Measurements from ENCODE around the gene DGAT2L6. TPM values are rescaled to one million over a fixed set of nuclear protein-coding genes. Genes with fewer than 3 reads are reported as not detected.
"Not testable (repeated sequence)": the region's sequence is repeated elsewhere in the genome, so short reads cannot be mapped to it uniquely, and the experiment has no call there.

The DGAT2L6 gene
- total and polyA plus RNA-seq, 3 donors from 2014 or later, result not detected

GRCh38 chrX:70240751-70241150 is 63.5 kb downstream of the DGAT2L6 start:
- no peaks in the 10 kb centered on the region for H3K4me1 ChIP-seq
- 100% methylated on average over 1 of the region's 1 CpG for WGBS, 2 donors
- no peaks in the 10 kb centered on the region for H3K9me3 ChIP-seq
- TF ChIP-seq CTCF (IDR thresholded peaks at IDR 0.05) (no peak), POLR2A (IDR thresholded peaks at IDR 0.05) (no peak)
- no peak overlapping the region for H3K4me3 ChIP-seq
- DNase-seq, result no peak
- intact Hi-C loops (cut with DNase I; ENCODE audit: low total_unique reads), result no loop called here
- no peaks in the 10 kb centered on the region for H3K27me3 ChIP-seq
- H3K27ac ChIP-seq, result no peak overlapping the region
- H3K36me3 ChIP-seq (ENCODE audit: low read depth, missing control alignments), result no peaks in the 10 kb centered on the region

GRCh38 chrX:70241501-70241900 is 64.2 kb downstream of the DGAT2L6 start:
- Histone ChIP-seq H3K36me3 (ENCODE audit: low read depth, missing control alignments) (no peaks in the 10 kb centered on the region), H3K9me3 (no peaks in the 10 kb centered on the region), H3K4me3 (no peak overlapping the region), H3K27ac (no peak overlapping the region), H3K27me3 (no peaks in the 10 kb centered on the region), H3K4me1 (no peaks in the 10 kb centered on the region)
- intact Hi-C loops (cut with DNase I; ENCODE audit: low total_unique reads), result no loop called here
- TF ChIP-seq POLR2A (IDR thresholded peaks at IDR 0.05) (no peak), CTCF (IDR thresholded peaks at IDR 0.05) (no peak)
- no peak for DNase-seq
- 88 to 95% methylated on average over 2 of the region's 2 CpGs for WGBS, 2 donors

- H3K4me3 ChIP-seq; H3K36me3 ChIP-seq (ENCODE audit: low read depth, missing control alignments); H3K4me1 ChIP-seq; H3K9me3 ChIP-seq; H3K27me3 ChIP-seq; intact Hi-C loops (cut with DNase I; ENCODE audit: low total_unique reads); H3K27ac ChIP-seq; DNase-seq: not testable (repeated sequence)
- 81 to 84% methylated on average over 3 to 5 of the region's 5 CpGs for WGBS, 2 donors
Measured at GRCh38 chrX:70243601-70244000, 66.3 kb downstream of the DGAT2L6 start.

GRCh38 chrX:70244881-70245280 is 67.6 kb downstream of the DGAT2L6 start:
- TF ChIP-seq POLR2A (IDR thresholded peaks at IDR 0.05) (no peak), CTCF (IDR thresholded peaks at IDR 0.05) (no peak)
- no peak for DNase-seq
- no peaks in the 10 kb centered on the region for H3K9me3 ChIP-seq
- H3K4me3 ChIP-seq, result no peak overlapping the region
- WGBS, 2 donors, result 62 to 72% methylated on average over 6 of the region's 6 CpGs
- H3K27ac ChIP-seq, result no peak overlapping the region
- no peaks in the 10 kb centered on the region for H3K4me1 ChIP-seq
- H3K27me3 ChIP-seq, result no peaks in the 10 kb centered on the region
- no peaks in the 10 kb centered on the region for H3K36me3 ChIP-seq (ENCODE audit: low read depth, missing control alignments)
- intact Hi-C loops (cut with DNase I; ENCODE audit: low total_unique reads), result no loop called here

GRCh38 chrX:70247252-70247651 is 70.0 kb downstream of the DGAT2L6 start:
- H3K36me3 ChIP-seq (ENCODE audit: low read depth, missing control alignments), result no peaks in the 10 kb centered on the region

More at GRCh38 chrX:70247252-70247651, 70.0 kb downstream of the DGAT2L6 start:
- Histone ChIP-seq H3K4me3 (no peak overlapping the region), H3K9me3 (no peaks in the 10 kb centered on the region), H3K27ac (no peak overlapping the region), H3K4me1 (no peaks in the 10 kb centered on the region), H3K27me3 (no peaks in the 10 kb centered on the region)
- intact Hi-C loops (cut with DNase I; ENCODE audit: low total_unique reads), result no loop called here
- TF ChIP-seq POLR2A (IDR thresholded peaks at IDR 0.05), result no peak
- no peak for TF ChIP-seq CTCF (IDR thresholded peaks at IDR 0.05)
- no peak for DNase-seq
- WGBS, 2 donors, result 91 to 100% methylated on average over 1 to 2 of the region's 2 CpGs
